ENCODE data around the gene AVP. TPM values are rescaled to one million over a fixed set of nuclear protein-coding genes. Genes with fewer than 3 reads are reported as not detected.

AVP gene
- polyA plus RNA-seq, 1 donor (not counting 4 experiments of a cell fraction or from before 2014, with no cell fraction given), result not detected

GRCh38 chr20:3090565-3090964 lies 6.0 kb upstream of the AVP start:
- dilution Hi-C loops (cut with MboI; ENCODE audit: extremely low pct_ligation_motif_present, low sequenced_read_pairs), result no loop called here
- DNase-seq (ENCODE audit: low read depth, low spot score) (no peak), FAIRE-seq (no peak)
- Histone ChIP-seq H3K4me3 (ENCODE audit: control insufficient read depth in 2 of 3, extremely low read depth in 1 of 3, insufficient read depth in 2 of 3, low read depth in 1 of 3, low read length in 3 of 3) (no peak overlapping the region), H3K4me2 (ENCODE audit: control insufficient read depth, extremely low read depth, insufficient read depth, low read depth, low read length) (no peak overlapping the region), H3K27me3 (ENCODE audit: control insufficient read depth, extremely low read depth, insufficient read depth, low read length) (peaks cover 32% of the 10 kb centered on the region), H3K9ac (ENCODE audit: control insufficient read depth, extremely low read depth, insufficient read depth, low read length) (no peak overlapping the region), H3K9me1 (ENCODE audit: control insufficient read depth, extremely low read depth, insufficient read depth, low read length) (no peaks in the 10 kb centered on the region), H3K4me1 (ENCODE audit: control insufficient read depth, extremely low read depth, insufficient read depth, low read length) (peaks cover 5% of the 10 kb centered on the region), H3K79me2 (ENCODE audit: control insufficient read depth, insufficient read depth, low read length) (no peaks in the 10 kb centered on the region), H3K9me3 (ENCODE audit: control insufficient read depth, low read depth, low read length) (no peaks in the 10 kb centered on the region), H3K27ac (ENCODE audit: control insufficient read depth, insufficient read depth, low read length) (no peak overlapping the region), H4K20me1 (ENCODE audit: control insufficient read depth, extremely low read depth, insufficient read depth, low read length) (no peaks in the 10 kb centered on the region), H2AFZ (ENCODE audit: control insufficient read depth, low read length) (no peak overlapping the region), H3K36me3 (ENCODE audit: control insufficient read depth in 2 of 2, extremely low read depth in 1 of 2, insufficient read depth in 2 of 2, low read length in 2 of 2) (no peaks in the 10 kb centered on the region)
- no peak for TF ChIP-seq EZH2 (IDR thresholded peaks at IDR 0.05; ENCODE audit: low read length)
- no peak for TF ChIP-seq CTCF (optimal IDR thresholded peaks at IDR 0.05 in 1 of 3, IDR thresholded peaks at IDR 0.05 in 1 of 3, conservative IDR thresholded peaks at IDR 0.05 in 1 of 3; ENCODE audit: extremely low read depth in 1 of 3, insufficient read depth in 2 of 3, low read length in 3 of 3)

GRCh38 chr20:3088031-3088430 lies 3.5 kb upstream of the AVP start:
- H3K79me2 ChIP-seq (ENCODE audit: control insufficient read depth, insufficient read depth, low read length), result no peaks in the 10 kb centered on the region
- no peak overlapping the region for H3K9ac ChIP-seq (ENCODE audit: control insufficient read depth, extremely low read depth, insufficient read depth, low read length)
- no peak overlapping the region for H2AFZ ChIP-seq (ENCODE audit: control insufficient read depth, low read length)
- no peak overlapping the region for H3K4me3 ChIP-seq (ENCODE audit: control insufficient read depth in 2 of 3, extremely low read depth in 1 of 3, insufficient read depth in 2 of 3, low read depth in 1 of 3, low read length in 3 of 3)
- dilution Hi-C loops (cut with MboI; ENCODE audit: extremely low pct_ligation_motif_present, low sequenced_read_pairs), result no loop called here
- no peak overlapping the region for H3K4me2 ChIP-seq (ENCODE audit: control insufficient read depth, extremely low read depth, insufficient read depth, low read depth, low read length)
- no peaks in the 10 kb centered on the region for H3K9me3 ChIP-seq (ENCODE audit: control insufficient read depth, low read depth, low read length)
- FAIRE-seq (no peak), DNase-seq (ENCODE audit: low read depth, low spot score) (no peak)
- no peaks in the 10 kb centered on the region for H3K36me3 ChIP-seq (ENCODE audit: control insufficient read depth in 2 of 2, extremely low read depth in 1 of 2, insufficient read depth in 2 of 2, low read length in 2 of 2)
- TF ChIP-seq EZH2 (IDR thresholded peaks at IDR 0.05; ENCODE audit: low read length), result no peak
- TF ChIP-seq CTCF (optimal IDR thresholded peaks at IDR 0.05 in 1 of 3, IDR thresholded peaks at IDR 0.05 in 1 of 3, conservative IDR thresholded peaks at IDR 0.05 in 1 of 3; ENCODE audit: extremely low read depth in 1 of 3, insufficient read depth in 2 of 3, low read length in 3 of 3), result no peak
- no peaks in the 10 kb centered on the region for H3K9me1 ChIP-seq (ENCODE audit: control insufficient read depth, extremely low read depth, insufficient read depth, low read length)
- no peak overlapping the region for H3K27ac ChIP-seq (ENCODE audit: control insufficient read depth, insufficient read depth, low read length)
- no peaks in the 10 kb centered on the region for H4K20me1 ChIP-seq (ENCODE audit: control insufficient read depth, extremely low read depth, insufficient read depth, low read length)
- peaks cover 48% of the 10 kb centered on the region for H3K27me3 ChIP-seq (ENCODE audit: control insufficient read depth, extremely low read depth, insufficient read depth, low read length)
- no peaks in the 10 kb centered on the region for H3K4me1 ChIP-seq (ENCODE audit: control insufficient read depth, extremely low read depth, insufficient read depth, low read length)

Data from keratinocyte (primary cell).